Gastrocnemius medialis (tissue), 4 donors: ENCODE measurements around the gene IL15.

Experiments
- CTCF ChIP-seq, 5 experiments: fragments of 450-650 bp in 3 of 5; fragments of 200-600 bp in 2 of 5; sonication (generic) in 2 of 5; IDR thresholded peaks in 4 of 5; conservative IDR thresholded peaks in 1 of 5; 1 replicate in 4 of 5; 2 replicates in 1 of 5; pipeline ENCODE4 v1.5.1; 2016 to 2019; ENCODE audit warnings: antibody characterized with exemption in 5 of 5, mild to moderate bottlenecking in 3 of 5, moderate library complexity in 3 of 5
- POLR2A ChIP-seq, 2 donors: fragments of 450-650 bp; IDR thresholded peaks; one replicate each; pipeline ENCODE4 v1.6.1; 2017; ENCODE audit warnings: antibody characterized with exemption in 2 of 2, mild to moderate bottlenecking in 2 of 2, moderate library complexity in 2 of 2

GRCh38 chr4:141684785-141685184, 48.4 kb downstream of the IL15 start:
- TF ChIP-seq POLR2A (IDR thresholded peaks at IDR 0.05) (no peak), CTCF (IDR thresholded peaks at IDR 0.05 in 4 of 5, conservative IDR thresholded peaks at IDR 0.05 in 1 of 5) (no peak)
